ENCODE data around the gene TMEM179B. TPM values are rescaled to one million over a fixed set of nuclear protein-coding genes. Genes with fewer than 3 reads are reported as not detected.

The TMEM179B gene
- total and polyA plus RNA-seq, 2 of the 13 experiments (the other 11 are each of a cell fraction or from before 2014, with no cell fraction given), result 24.8 to 25.7 TPM

- TF ChIP-seq TEAD3 (CRISPR knock-in tag; optimal IDR thresholded peaks at IDR 0.05; ENCODE audit: borderline replicate concordance), result peak; percentile 81
- TF ChIP-seq ZNF547 (CRISPR knock-in tag; IDR thresholded peaks at IDR 0.05), result peak; percentile 59; the same call in 1 of the 2 replicates
- no peak for TF ChIP-seq BRCA1 (CRISPR knock-in tag; IDR thresholded peaks at IDR 0.05)
- TF ChIP-seq CENPBD1 (CRISPR knock-in tag; IDR thresholded peaks at IDR 0.05; ENCODE audit: borderline replicate concordance, low read depth), result peak; percentile 77; the same call in 1 of the 2 replicates
- no peak; the same call in 1 of the 2 replicates for TF ChIP-seq GZF1 (CRISPR knock-in tag; IDR thresholded peaks at IDR 0.05)
- TF ChIP-seq STAT5B (CRISPR knock-in tag; IDR thresholded peaks at IDR 0.05), result peak; percentile 61; the same call in 1 of the 2 replicates
- peak; percentile 73; the same call in 1 of the 2 replicates for TF ChIP-seq ZNF670 (CRISPR knock-in tag; IDR thresholded peaks at IDR 0.05; ENCODE audit: borderline replicate concordance)
- TF ChIP-seq ZNF83 (CRISPR knock-in tag; IDR thresholded peaks at IDR 0.05; ENCODE audit: borderline replicate concordance), result peak; percentile 92; the same call in 1 of the 2 replicates
- peak; percentile 69 for TF ChIP-seq ZNF333 (CRISPR knock-in tag; IDR thresholded peaks at IDR 0.05; ENCODE audit: borderline replicate concordance)
- TF ChIP-seq ZNF772 (CRISPR knock-in tag; IDR thresholded peaks at IDR 0.05), result no peak
- TF ChIP-seq ZBTB21 (CRISPR knock-in tag; IDR thresholded peaks at IDR 0.05), result peak; percentile 47; the same call in 1 of the 2 replicates
- no peak for TF ChIP-seq ZNF407 (CRISPR knock-in tag; IDR thresholded peaks at IDR 0.05; ENCODE audit: not compliant biosample characterization)
- TF ChIP-seq TERF1 (CRISPR knock-in tag; IDR thresholded peaks at IDR 0.05), result no peak
- TF ChIP-seq ZNF33B (CRISPR knock-in tag; IDR thresholded peaks at IDR 0.05), result no peak
- peak; percentile 98 for TF ChIP-seq TAF1 (CRISPR knock-in tag; IDR thresholded peaks at IDR 0.05)
- no peak for TF ChIP-seq ZNF282 (IDR thresholded peaks at IDR 0.05; ENCODE audit: partially characterized antibody)
- no peak for TF ChIP-seq ZNF737 (CRISPR knock-in tag; IDR thresholded peaks at IDR 0.05; ENCODE audit: borderline replicate concordance)
- TF ChIP-seq THRA (CRISPR knock-in tag; IDR thresholded peaks at IDR 0.05; ENCODE audit: borderline replicate concordance), result peak; percentile 66; the same call in 1 of the 2 replicates
Observed at GRCh38 chr11:62839050-62839945, 52.1 kb downstream of the TMEM179B start, which contains the start of gene WDR74 (continued).
